GM20431 (cell line): Measurements from ENCODE around the gene CCDC88B.

Source experiments
- in situ Hi-C: fragments of 300-500 bp; cut with MseI, MboI; formaldehyde crosslinking; loops from one replicate; pipeline ENCODE4 v1.15.0; 2020; ENCODE audit warnings: low sequenced_read_pairs; ENCODE audit not compliant: unreplicated experiment

CCDC88B gene

GRCh38 chr11:64341429-64341828, 1.4 kb downstream of the CCDC88B start:
- in situ Hi-C loops: no loop called here

DNA sequence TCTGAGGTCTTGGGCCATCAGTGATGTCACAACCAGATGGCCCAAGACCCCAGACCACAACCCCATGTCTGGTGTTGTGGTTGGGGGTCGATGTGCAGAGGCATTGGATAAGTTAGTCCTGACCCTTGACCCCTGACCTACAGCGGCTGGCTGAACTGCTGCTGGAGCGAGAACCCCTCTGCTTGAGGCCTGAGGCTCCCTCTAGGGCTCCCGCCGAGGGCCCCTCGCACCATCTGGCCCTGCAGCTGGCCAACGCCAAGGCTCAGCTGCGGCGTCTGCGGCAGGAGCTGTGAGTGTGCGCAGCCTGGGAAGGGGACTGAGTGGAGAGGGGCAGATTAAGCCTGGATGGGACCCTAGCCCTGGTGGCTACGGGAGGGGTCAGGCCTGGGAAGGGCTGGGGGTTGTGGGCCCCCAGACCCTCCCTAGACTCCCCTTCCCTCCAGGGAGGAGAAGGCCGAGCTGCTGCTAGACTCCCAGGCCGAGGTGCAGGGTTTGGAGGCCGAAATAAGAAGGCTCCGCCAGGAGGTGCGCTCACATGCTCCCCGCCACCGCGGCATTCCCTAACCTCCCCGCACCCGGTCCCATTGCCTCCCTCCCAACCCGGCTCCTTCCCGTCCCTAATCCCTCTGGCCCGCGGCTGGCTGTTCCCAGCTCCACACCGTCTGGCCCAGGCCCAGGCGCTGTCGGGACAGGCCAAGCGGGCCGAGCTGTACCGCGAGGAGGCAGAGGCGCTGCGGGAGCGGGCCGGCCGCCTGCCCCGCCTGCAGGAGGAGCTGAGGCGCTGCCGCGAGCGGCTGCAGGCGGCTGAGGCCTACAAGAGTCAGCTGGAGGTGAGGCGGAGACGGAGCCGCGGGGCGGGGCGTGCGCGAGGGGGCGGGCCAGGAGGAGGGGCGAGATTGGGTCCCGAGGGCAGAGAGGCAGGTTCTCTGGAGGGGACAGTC, 2.1 kb downstream of the CCDC88B start:
- in situ Hi-C loops: no loop called here

GRCh38 chr11:64342869-64343745, 3.1 kb downstream of the CCDC88B start:
- in situ Hi-C loops: no loop called here

DNA sequence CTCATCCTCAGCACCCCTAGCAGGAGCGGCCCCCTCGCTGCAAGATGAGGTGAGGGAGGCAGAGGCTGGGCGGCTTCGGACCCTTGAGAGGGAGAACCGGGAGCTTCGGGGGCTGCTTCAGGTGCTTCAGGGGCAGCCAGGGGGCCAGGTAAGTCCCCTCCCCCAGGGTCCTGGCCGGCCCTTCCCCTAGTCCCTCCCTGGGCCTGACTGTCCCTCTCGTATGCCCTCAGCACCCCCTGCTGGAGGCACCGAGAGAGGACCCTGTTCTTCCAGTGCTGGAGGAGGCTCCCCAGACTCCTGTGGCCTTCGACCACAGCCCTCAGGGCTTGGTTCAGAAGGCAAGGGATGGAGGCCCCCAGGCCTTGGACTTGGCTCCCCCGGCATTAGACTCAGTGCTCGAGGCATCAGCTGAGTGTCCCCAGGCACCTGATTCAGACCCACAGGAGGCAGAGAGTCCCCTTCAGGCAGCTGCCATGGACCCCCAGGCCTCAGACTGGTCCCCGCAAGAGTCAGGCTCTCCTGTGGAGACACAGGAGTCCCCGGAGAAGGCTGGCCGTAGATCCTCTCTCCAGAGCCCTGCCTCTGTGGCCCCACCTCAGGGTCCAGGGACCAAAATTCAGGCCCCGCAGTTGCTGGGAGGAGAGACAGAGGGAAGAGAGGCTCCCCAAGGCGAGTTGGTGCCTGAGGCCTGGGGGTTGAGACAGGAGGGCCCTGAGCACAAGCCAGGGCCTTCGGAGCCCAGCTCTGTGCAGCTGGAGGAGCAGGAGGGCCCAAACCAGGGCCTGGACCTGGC, 4.0 kb downstream of the CCDC88B start:
- in situ Hi-C loops: no loop called here

- in situ Hi-C loops: no loop called here
These were observed 4.8 kb downstream of the CCDC88B start for GRCh38 chr11:64344787-64345186.

DNA sequence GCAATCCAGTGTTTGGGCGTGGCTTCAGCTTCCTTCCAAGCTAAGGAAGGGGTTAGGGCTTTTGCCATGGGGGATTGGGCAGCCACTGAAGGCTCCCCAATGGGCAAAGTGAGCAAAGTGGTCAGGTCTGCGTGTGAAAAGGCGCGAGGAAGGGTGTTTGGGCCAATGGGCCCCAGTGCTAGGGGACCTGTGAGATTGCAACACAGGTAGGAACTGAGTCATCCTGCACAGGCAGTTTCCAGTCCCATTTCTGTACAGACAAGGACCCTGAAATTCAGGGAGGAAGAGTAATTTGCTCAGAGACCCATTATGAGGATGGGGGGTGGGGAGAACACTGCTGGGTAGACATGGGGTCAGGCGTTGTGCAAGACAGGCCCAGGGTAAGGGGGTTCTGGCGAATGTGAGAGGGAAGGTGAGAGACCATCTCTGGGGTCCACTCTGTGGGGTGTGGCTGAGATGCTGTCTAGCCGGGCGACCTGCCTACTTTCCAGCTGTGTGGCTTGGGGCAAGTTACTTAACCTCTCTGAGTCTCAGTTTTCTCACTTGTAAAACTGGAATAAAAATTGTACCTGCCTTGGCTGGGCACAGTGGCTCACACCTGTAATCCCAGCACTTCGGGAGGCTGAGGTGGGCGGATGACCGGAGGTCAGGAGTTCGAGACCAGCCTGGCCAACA, 7.3 kb downstream of the CCDC88B start:
- in situ Hi-C loops: no loop called here

GRCh38 chr11:64348383-64349024, 8.5 kb downstream of the CCDC88B start:
- in situ Hi-C loops: no loop called here

- in situ Hi-C loops: no loop called here
These were observed 9.0 kb downstream of the CCDC88B start for GRCh38 chr11:64349025-64349387.

- in situ Hi-C loops: no loop called here
These were observed 9.4 kb downstream of the CCDC88B start for GRCh38 chr11:64349404-64349803.

- in situ Hi-C loops: no loop called here
These were observed 11.2 kb downstream of the CCDC88B start for GRCh38 chr11:64351136-64351631.

GRCh38 chr11:64352099-64352994, 12.3 kb downstream of the CCDC88B start:
- in situ Hi-C loops: no loop called here

DNA sequence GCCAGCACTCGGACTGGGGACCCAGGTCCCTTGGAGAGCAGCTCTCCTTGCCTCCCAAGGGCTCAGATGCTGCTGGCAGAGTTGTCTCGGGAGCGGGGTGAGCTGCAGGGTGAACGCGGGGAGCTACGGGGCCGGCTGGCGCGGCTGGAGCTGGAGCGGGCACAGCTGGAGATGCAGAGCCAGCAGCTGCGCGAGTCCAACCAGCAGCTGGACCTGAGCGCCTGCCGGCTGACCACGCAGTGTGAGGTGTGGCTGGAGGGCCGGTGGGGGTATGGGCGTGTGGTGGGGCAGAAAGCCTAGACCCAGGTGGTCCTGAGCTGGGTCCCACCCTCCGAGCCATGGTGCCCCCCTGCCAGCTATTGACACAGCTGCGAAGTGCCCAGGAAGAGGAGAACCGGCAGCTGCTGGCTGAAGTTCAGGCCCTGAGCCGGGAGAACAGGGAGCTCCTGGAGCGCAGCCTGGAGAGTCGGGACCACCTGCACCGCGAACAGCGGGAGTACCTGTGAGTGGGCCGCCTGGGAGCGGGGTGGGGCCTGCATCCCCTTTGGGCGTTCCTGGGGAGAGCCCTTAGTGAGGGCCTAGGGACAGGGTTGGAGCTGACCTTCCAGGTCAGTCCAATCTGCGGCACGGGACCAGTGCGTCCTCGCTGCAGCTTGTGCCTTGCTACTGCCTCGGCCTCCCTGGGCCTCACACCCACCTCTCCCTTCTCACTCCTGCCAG, 13.2 kb downstream of the CCDC88B start:
- in situ Hi-C loops: no loop called here

- in situ Hi-C loops: no loop called here
These were observed 13.9 kb downstream of the CCDC88B start for GRCh38 chr11:64353715-64354506.

GRCh38 chr11:64355078-64355940, 15.3 kb downstream of the CCDC88B start:
- in situ Hi-C loops: no loop called here

DNA sequence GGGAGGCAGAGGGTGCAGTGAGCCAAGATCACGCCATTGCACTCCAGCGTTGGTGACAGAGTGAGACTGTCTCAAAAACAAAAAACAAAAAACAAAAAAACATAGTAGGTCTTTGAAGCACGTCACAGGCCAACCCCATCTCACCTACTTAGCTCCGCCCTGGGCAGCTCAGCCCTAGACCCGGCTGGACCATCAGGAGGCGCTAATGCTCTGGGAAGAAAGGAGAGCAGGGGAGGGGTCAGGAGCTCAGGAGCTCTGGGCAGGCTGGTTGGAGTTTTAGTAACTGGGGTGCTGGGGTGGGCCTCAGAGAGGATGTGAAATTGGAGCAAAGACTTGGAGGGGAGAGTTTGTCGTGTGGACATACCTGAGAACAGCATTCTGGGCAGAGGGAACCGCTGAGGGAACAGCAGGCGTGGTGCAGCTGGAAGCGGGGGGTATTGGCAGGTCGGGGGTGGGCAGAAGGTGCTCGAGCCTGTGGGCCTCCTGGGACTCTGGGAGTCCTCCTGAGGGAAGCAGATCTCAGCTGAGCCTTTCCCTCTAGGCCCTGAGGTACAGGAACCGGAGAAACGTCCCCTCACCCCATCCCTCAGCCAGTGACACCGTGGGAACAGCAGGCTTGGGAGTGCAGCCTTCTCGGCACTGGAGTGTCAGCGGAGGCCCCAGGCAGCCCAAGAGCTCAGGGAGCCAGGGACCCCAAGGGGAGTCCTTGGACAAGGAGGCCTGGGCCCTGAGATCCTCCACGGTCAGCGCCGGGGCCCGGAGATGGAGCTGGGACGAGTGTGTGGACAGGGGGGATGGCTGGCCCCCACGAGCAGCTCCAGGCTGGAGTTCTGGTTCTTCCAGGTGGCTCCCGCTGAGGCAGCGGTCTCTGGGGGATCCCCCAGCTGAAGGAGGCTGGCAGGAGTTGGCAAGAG, 16.8 kb downstream of the CCDC88B start:
- in situ Hi-C loops: no loop called here
